Activated CD4-positive, CD25-positive, alpha-beta regulatory T cell treated with anti-CD3 and anti-CD28 coated beads, Interleukin-2, amount 50 U/mL, for 24 hours (primary cell): ENCODE data around the gene BAIAP3.
"Not testable (repeated sequence)": the region's sequence is repeated elsewhere in the genome, so short reads cannot be mapped to it uniquely, and the experiment has no call there.

Experiments used
- ATAC-seq, 2 donors: fragments of 150-1000 bp; cut with Tn5 transposase; one replicate each; pipeline ENCODE4 v1.10.0; 2021; ENCODE audit warnings: mild to moderate bottlenecking in 1 of 2, moderate library complexity in 1 of 2

Gene BAIAP3

DNA sequence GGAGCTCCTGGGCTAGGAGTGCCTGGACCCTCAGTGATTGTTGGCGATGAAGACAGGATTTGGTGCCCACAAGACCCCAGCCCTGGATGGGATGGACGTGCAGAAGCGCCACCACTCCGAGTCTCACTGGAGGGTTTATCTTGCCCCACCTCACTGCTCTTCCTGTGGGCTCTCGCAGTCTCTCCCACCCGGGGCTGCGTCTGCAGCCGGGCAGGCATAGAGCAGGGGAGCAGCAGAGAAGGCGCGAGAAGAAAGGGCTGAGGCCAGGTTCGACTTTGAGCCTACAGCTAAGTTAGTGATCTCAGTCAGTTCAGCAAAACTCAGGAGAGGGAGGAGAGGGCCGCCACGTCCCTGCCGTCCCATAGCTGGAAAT, 17.4 kb upstream of the BAIAP3 start:
- no peak for ATAC-seq

DNA sequence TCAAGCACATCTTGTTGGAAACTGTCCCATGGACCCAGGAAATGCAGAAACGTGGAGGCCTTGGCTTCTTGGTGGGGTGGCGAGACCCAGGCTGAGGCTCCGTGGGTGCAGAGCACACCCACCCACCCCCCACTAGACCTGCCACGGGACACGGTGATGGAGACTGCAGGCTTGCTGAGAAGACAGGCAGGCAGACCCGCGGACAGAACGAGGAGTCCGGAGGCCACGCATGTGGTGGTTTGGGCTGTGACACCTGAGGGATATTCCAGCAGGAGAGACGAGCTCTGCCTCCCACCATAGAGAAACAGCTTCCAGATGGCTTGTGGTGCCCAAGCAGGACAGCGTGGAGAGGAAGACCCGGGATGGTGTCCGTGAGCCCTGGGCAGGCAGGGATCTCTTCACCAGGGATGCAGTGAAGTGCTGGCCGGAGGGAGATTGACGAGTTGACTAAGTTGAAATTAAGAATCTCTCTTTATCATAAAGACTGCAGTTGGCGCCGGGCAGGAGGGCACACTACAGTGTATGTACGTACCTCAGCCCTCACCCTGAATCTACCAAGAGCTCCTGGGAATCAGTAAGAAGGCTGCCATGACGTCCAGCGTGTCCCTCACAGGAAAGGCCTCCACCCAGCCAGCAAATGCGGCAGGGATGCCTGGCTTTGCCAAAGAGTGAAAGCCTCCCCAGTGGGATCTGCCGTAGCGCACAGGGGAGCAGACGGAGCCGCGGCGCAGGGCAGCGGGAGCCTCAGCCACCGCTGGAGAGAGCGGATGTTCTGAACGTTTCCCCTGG, 15.8 kb upstream of the BAIAP3 start:
- ATAC-seq, result no peak

GRCh38 chr16:1318268-1318545, 15.2 kb upstream of the BAIAP3 start:
- no peak for ATAC-seq

DNA sequence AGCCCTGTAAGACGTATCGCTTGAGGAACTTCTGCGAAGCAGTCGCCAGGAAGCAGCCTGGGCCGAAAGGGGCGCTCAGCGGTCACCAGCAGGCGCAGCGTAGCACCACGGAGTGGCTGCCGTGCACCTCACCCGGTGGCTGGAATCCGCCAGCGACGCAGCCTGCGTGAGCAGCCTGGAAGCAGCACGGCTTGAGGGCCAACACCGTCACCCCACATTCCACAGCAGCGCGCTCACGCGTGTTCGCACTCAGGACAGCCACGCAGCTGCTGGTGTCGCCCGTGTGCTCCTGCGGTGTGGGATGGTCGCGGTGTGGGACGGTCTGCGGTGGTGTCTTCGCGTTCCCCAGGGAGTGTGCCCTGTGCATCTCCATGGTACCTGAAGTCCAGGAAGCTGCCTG, 14.4 kb upstream of the BAIAP3 start:
- no peak for ATAC-seq

- no peak for ATAC-seq
Observed at GRCh38 chr16:1320097-1320496, 13.3 kb upstream of the BAIAP3 start.

GRCh38 chr16:1320658-1321240, 12.7 kb upstream of the BAIAP3 start:
- no peak for ATAC-seq

GRCh38 chr16:1322407-1322806, 11.0 kb upstream of the BAIAP3 start:
- ATAC-seq, result no peak

DNA sequence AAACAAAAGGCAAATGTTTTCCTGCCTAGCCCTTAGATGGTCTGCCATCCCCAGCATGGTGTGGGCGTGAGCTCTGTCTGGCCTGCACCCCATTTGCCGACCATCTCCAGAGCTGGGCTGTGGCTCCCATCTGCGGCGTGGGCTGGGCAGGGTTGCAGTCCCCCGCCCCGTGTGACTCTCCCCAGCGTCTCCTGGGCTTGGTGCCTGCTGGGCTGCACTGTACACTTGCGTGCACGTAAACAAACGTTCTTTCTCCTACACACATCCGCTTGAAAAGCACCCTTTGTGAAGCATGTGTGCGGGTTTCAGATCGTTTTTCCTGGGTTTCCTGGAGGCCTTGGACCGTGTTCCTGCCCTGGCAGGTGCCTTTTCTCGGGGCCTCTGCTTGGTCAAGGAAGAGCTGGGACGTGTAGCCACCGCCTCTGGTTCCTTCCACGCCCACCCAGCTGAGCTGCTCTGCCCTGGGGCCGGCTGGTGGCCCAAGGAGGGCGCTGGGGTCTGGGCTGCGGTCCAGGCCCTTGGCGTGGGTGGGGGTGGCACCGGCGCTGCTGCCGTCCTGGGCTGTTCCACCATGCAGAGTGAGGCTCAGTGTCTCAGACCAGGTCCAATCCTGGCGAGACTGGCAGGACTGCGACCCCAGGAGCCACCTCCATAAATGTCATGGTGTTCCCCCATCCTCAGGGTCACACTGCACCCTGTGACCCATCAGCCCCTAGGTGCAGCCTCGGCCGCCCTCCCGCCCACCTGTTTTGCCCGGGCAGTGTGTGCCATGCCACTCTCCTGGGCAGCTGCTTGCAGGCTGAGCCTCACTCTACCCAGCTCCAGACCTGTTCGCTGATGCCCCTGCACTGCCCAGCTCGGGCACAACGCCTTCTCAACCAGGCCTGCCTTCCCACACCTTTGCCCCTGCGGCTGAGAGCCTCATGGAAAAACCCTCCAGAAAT, 9.9 kb upstream of the BAIAP3 start:
- no peak for ATAC-seq

- no peak for ATAC-seq
Observed at GRCh38 chr16:1324286-1324826, 9.1 kb upstream of the BAIAP3 start.

GRCh38 chr16:1325261-1325660, 8.2 kb upstream of the BAIAP3 start:
- ATAC-seq, result no peak

DNA sequence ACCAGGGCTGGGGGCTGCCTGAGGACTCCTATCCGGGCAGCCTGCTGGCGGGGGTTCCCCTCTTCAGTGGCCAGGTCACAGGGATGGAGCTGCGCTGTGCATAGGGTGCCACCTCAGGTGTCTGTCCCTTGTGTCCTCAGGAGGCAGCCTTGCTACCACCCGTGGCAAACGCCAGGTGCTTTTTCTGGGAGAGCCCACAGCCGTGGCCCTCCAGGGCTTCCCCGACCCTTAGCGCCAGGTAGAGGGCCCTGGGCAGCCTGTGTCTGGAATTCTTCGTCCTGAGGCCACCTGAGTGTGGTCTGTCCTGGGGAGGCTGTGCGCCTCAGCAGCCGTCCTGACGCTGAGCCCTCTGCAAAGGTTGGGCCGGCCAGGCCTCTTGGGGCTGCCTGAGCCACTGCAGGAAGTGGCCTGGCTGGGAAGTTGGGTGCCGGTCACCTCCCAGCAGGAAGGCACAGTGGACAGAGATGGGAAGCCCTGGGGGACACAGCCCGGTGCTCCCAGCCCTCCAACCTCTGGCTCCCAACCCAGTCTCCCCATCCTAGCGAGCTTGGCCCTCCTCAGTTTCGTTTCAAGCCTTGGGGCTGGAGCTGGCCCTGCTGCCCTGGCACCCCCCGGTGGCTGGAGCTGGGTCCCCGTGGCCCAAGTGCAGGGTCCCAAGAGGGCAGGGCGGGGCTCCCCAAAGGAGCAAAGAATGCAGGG, 7.6 kb upstream of the BAIAP3 start:
- peak in 1 of 2 donors; percentile 11 for ATAC-seq

DNA sequence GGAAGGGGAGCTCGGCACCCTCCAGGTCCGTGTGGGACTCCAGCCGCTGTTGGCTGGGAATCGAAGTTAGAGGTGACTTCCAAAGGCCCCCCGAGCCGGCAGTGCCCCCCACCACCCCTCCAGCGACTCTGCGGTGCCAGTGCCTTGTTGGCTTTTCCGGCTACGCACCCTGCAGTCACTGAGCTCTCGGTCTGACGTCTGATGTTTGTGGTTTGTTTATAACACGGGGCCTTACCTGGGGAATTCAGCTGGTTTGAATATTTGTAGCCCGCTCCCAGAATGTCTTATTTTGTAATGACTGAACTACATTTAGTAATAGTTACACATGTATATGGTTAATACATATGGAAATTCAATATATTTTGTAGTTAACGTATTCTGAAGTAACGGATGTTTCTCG, 7.1 kb upstream of the BAIAP3 start:
- ATAC-seq, result no peak

DNA sequence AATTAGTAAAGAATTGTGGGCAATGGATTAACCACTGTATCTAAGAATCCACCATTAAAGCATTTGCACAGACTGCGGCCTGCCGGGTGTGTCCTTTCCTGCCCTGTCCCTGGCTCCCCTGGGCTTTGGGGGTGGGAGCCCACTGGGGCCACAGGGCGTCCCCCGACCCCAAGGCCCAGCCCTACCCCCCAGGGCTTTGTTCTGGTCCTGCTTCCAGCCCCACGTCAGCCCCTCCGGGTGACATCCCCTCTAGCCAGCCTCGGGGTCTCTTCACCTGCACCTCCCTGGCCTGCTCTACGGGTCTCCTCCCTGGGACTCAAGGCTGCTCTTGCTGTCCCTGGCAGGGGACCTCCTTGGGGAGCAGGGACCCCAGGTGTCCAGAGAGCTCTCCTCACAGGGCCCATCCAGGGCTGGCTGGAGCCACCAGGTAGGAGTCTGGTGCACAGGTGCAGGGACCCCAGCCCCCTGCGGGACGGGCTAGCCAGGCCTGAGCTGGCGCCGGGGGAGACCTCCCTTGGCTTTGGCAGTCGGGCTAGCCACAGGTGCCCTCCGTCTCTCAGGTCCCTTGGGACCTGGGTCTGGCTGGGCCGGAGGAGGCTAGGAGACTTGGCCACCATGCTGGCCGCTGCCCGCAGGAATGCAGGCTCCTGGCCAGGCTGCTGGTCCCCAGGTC, 6.4 kb upstream of the BAIAP3 start:
- ATAC-seq, result no peak

- ATAC-seq, result no peak
Observed at GRCh38 chr16:1327619-1327947, 5.9 kb upstream of the BAIAP3 start.

GRCh38 chr16:1328136-1328535, 5.3 kb upstream of the BAIAP3 start:
- ATAC-seq, result not testable (repeated sequence)

DNA sequence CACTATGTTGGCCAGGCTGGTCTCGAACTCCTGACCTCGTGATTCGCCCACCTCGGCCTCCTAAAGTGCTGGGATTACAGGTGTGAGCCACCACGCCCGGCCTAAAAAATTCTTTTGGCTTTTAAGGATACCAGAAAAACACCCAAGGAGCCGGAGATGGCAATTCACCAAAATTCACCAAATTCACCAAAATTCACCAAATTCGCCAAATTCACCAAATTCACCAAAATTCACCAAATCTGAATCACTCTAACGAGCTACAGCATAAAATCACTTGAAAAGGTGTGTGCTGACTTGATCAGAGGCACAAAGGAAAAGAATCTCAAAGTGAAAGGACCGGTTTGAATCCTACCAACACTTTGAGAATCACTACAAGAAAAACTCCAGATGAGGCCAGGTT, 4.5 kb upstream of the BAIAP3 start:
- ATAC-seq, result not testable (repeated sequence)

- peak; percentile 24 to 31 for ATAC-seq
Observed at GRCh38 chr16:1330260-1330914, 3.1 kb upstream of the BAIAP3 start.

DNA sequence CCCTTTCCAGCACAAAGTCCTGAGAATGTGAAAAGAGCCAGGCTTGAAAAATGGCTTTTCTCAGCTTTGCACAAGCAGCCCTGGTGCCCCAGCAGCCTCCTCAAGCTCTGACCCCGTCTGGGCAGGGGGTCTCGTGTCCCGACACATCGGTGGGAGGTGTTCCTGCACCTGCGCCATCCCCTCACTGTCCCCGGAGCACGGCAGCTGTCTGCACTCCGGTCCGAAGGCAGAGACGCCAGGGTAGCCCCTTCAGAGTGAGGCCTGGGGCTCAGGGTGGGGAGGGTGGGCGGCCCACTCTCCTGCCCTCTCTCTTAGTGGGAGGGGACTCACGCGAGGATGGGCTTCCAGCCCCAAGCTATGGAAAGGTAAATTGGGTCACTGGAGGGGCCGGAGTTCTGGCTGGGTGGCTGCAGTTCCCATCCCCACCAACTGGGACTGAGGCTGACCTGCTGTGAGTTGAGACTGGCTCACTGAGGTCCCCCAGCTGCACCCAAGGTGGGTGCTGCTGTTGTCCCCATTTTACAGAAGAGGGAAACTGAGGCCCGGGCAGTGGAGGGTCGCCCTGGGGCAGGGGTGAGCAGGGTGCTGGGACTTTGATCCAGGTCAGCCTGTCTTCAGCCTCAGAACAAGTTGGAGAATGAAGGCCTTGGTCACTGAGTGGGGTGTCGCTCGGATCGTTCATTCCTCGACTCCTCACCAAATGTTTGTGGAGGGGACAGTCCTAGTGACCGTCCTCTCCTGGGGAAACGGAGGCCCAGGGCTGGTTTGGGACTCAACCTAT, 2.3 kb upstream of the BAIAP3 start:
- ATAC-seq, result no peak

DNA sequence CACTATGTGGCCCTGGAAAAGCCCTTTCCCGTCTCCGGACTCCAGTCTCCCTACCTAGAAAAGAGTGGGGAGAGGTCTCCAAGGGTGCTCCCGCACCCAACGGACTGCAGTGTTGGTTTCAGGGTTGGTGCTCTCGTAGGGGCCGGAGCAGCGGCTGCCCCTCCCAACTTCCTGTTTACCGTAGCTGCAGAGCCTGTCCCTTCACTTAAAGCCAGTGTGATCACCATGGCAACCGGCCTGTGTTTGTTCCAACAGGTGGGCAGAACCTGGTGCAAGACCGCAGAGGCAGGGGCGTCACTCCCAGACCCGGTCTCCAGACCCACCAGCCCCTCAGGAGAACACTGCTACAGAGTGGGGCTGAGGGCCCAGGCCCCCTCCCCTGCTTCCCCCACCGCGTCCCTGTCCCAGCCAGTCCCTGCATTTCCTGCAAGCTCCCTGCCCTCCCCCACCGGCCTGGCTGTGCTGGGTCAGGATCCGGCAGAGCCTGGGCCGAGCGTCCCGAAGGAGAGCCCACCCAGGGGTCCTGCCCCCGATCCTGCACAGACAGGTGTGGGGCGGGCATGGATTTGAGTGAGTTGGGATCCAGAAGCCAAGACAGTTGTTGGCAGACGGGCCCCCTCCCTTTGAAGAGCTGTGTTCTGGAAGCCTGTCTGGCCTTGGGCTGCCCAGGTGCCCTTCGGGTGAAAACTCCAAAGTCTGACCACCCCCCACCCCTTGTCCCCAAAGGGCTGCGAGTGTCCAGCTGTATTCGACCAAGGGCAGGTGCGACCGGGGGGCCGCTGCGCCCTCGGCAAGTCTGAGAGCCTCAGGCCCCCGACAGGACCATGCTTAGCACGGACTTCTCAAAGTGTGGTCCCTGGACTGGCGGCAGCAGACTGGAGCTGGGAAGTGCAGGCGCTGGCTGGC, 1.5 kb upstream of the BAIAP3 start:
- ATAC-seq, result no peak

GRCh38 chr16:1332618-1333148, 762 bp upstream of the BAIAP3 start:
- no peak for ATAC-seq
